NOMO-1 (cell line): ENCODE results near the gene MYOD1.

Source experiments
- DNase-seq, 2 experiments: peaks; one replicate each; lab custom pipeline; 2025; ENCODE audit not compliant: unreplicated experiment in 2 of 2; lab: John Stamatoyannopoulos, UW

Gene MYOD1

DNA sequence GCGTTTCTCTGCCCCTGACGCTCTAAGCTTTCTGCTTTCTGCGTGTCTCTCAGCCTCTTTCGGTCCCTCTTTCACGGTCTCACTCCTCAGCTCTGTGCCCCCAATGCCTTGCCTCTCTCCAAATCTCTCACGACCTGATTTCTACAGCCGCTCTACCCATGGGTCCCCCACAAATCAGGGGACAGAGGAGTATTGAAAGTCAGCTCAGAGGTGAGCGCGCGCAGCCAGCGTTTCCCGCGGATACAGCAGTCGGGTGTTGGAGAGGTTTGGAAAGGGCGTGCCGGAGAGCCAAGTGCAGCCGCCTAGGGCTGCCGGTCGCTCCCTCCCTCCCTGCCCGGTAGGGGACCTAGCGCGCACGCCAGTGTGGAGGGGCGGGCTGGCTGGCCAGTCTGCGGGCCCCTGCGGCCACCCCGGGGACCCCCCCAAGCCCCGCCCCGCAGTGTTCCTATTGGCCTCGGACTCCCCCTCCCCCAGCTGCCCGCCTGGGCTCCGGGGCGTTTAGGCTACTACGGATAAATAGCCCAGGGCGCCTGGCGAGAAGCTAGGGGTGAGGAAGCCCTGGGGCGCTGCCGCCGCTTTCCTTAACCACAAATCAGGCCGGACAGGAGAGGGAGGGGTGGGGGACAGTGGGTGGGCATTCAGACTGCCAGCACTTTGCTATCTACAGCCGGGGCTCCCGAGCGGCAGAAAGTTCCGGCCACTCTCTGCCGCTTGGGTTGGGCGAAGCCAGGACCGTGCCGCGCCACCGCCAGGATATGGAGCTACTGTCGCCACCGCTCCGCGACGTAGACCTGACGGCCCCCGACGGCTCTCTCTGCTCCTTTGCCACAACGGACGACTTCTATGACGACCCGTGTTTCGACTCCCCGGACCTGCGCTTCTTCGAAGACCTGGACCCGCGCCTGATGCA lies at the start of gene MYOD1:
TSS of gene MYOD1 (plus strand) at position 544 of the 910 bp plus-strand sequence. CDS start at position 756, 212 bp downstream.
- no peak for DNase-seq

DNA sequence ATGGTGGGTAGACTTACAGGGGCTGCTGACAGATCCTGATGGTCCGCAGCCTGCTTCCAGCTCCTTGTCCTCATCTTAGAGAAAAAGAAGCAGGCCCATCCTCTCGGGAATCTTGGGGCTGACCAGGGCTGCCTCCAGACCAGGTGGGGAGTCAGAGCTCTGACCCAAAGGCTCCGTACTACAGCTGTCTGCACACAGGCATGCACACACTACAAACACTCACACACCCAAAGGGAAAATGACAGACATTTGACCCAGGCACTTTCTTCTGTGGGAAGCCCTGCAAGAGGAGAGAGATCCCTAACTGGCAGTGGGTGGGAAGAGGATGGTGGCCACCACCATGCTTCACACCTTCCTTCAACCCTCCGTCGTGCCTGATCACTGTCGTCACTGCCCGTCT lies 46.9 kb upstream of the MYOD1 start:
- DNase-seq: no peak

DNA sequence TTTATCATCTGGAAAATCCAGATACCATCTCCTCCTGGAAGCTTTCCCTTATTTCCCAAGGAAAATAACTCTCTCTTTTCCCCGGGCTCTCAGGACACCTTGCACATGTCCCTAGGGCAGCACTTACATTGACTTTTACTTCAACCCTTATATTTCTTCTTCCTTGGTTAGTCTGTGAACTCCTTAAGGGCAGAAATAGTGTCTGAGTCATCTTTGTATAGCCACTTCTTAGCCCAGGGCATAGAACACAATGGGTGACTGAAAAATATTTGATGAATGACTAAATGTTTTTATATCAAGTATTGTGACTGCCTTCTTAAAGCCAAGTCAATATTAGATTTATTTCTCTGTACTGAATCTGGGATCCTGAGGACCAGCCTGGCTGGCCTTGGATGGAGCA lies 45.4 kb upstream of the MYOD1 start:
- no peak for DNase-seq

DNA sequence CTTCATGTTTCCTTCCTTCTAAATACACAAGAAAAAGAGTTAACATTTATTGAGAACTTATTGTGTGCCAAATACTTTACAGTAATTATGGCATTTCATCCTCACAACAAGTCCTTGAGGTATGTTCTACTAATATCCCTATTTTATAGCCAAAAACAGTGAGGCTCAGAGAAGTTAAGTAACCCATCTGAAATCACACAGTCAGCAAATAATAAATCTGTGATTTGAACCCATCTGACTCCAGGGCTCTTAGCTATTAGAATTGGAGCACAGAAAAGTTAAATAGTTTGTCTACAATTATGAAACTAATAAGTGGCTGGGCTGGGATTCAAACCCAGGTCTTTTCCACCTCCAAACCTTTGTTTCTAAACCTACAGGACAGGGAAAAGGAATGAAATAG lies 36.5 kb upstream of the MYOD1 start:
- no peak for DNase-seq

DNA sequence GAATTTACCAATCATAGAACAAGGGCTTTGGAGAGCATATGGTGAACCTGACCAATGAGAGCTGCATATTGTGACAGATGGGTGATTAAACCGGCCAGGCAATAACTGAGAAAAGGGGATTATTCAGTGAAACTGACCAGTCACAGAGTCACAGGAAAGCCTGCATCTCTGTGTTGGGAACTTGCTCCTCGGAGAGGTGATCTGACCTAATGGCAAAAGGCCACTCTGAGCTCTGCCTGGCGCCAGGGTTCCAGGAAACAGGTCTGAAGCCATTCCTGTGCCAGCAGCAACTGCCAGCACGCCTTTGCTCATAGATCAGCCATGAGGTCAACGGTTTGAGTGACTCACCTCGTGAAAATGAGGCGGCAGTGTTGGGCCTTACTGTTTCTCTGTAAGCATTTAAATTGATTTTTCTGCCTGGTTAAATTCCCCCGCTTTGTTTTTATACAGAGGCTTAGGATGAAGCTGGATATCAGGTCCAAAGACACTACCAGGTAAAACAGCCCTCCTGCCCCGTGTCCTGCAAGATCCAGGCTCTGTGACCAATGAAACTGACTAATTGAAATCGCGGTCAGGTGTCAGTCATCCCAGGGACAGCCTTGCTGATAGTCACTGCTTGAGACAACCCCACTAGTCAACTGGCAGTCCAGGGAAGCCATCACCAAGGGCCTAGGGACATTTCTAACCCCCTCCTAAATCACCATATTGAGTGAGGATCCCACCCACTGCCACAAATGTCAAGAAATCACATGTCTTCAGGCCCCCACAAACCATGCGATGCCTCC lies 35.8 kb upstream of the MYOD1 start:
- DNase-seq: no peak

DNA sequence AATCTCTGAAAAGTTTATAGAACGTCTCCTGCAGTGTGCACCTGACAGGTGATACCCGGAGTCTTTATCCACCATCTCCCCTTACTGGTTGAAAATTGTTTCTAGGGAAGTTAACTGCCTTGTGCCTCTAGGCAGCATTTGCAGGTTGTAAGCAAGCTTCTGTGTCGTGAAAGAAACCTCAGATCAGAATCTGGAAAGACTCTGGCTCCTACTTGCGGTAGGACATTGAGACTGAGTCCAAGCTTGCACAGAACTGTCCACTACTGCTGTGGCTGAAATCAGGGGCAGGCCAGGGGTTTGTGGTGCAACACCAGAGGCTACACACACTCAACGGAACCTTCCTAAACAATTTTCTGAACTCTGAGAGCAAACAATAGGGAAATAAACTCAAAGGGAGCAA lies 34.8 kb upstream of the MYOD1 start:
- DNase-seq: no peak

DNA sequence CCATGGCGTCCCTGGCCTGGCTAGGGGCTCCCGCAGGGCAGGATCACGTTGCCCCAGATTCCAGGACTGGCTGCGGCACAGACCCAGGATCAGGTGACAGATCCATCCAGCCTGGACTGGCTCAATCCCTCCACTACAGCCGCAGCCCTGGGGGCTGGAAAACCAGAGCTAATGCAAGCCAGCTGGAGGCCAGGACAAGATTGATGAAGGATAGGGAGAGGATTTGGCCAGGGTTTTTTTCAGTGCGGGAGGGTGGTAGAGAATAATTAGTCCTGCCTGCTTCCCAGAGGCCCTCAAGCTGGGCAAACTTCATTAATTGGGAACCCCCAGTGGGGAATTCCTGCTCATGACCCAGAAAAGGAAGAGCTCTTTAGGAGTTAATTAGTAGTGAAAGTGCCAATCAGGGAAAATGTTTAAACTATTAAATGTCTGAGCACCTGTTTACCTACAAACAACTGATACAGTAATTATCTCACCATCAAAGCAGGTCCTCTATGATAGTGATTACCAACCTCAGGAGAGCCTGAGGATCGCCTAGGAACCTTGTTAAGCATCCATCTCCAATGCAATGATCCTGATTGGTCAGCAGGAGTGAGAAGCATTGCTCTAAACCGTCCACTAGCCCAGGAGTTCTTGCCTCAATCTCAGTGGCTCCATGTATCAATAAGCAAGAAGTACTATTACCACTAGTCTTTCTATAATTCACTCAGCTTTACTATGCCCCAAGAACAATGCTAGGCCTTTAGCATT lies 33.0 kb upstream of the MYOD1 start:
- DNase-seq: no peak

DNA sequence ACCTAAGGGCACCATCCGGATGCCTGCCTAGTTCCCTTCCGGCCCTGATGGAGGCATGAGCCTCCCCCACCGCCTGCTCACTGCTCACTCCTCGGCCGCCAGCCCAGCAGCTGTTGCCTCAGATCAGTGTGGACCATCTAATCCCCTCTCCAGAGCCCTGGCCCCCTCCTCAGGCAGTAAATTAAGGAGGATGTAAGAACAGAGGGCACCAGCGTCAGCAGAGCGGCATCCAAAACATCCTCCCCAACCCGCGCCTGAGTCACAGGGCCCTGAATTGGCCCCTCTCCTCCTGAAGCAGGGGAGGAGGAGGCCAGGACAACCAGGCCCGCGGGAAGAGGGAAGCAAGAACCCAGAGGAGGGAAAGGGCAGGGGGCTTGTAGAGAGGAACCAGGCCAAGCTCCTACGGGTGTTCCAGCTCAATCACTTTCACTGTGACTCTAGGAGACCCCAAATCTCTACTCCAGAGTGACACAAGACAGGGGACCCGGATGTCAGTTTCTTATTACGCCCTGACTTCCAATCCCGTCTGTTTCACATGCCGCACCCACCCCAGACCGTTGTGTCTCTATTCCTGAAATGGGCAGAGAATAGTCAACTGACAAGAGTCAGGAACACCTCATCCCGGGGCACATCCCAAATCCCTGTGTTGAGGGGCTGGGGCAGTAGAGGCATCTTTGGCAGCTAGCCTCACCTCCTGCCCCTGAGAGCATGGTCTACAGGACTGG lies 31.3 kb upstream of the MYOD1 start:
- DNase-seq: no peak

DNA sequence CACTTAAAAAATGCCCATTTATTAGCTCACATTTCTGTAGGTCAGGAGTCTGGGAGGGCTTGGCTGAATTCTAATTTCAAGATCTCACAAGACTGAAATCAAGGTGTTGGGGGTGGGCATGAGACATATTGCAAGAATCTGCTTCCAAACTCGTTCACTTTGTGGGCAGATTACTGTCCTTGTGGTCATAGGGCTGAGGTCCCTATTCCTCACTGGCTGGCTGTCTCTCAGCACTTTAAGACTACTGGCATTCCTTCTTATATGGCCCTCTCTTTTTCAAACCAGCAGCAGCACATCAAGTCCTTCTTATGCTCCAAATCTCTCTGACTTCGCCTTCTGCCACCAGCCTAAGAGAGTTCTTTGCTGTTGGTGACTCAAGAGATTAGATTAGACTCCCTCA lies 27.8 kb upstream of the MYOD1 start:
- no peak for DNase-seq

DNA sequence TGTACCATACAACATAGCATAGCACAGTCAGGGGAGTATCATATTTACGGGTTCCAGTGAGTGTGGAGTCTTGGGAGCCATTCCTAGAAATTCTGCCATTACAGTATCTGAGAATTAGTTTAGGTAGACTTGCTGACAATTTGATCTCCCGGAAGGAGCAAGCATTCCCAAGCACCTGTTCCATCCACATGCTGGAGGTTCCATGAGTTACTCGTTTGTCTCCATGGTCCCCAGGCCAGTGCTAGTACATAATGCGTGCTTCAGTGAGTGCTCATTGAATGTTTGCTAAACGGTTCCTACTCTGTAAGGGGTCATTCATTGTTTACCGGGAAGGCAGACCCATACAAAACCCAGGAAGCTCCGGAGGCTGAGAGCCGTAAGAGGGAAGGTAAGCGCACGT lies 27.4 kb upstream of the MYOD1 start:
- no peak for DNase-seq

DNA sequence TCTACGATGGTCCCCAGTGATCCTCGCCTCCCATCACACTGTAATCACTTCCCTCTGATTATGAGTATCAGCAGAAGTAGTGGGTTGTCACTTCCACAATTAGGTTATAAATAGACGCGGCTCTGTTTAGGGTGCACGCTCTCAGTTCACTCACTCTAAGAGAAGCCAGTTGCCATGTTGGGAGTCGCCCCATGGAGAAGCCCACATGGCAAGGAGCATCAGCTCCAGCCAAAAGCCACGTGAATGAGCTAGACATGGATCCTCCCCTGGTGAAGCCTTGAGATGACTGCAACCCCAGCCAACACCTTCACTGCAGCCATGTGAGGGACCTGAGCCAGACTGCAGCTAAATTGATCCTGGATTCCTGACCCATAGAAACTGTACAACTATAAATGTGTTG lies 26.4 kb upstream of the MYOD1 start:
- no peak for DNase-seq

DNA sequence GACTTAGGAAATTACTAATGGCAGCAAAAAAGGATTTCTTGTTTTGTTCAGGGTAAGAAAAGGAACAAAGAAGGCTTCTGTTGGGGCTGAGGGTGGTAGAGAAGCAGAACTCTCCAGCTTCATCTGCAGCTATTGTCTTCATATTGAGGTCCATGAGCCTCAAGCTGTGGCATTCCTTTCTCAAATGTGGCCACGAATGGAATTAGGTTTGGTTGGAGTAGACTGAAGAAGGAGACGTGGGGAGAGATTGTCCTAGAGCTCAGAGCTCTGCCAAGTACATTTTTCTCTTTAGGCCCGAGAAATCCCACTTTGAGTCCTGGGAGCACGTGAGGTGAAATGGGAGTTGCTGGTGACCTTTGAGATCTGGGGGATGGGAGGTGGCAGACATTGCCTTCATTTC lies 25.8 kb upstream of the MYOD1 start:
- no peak for DNase-seq

DNA sequence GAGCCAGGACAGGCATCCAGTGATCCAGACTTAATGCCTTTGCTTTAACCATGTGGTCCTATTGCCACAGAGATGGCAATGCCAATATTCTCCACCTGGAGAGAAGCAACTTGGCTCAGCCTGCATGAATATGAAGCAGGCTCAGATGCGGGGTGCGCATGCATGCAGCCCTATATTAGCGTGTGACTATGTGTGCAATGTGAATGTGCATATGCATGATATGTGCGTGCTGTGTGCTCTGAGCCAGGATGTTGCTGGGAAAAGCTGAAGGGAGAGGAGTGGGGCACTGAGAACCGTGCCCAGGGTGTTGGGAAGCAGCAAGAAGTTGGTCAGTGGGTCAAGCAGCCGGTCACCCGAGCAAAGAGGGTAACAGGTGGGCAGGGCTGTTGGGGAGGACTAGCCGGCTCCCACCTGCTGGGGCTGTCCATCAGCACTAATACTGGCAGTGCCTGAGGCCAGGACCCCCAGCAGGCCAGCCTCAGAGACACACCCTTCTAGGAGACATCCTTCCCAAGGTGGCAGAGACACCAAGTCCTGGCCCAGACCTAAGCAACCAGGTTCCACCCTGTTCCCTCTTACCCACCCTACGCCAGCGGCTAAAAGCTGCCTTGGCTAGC lies 24.8 kb upstream of the MYOD1 start:
- DNase-seq: no peak

DNA sequence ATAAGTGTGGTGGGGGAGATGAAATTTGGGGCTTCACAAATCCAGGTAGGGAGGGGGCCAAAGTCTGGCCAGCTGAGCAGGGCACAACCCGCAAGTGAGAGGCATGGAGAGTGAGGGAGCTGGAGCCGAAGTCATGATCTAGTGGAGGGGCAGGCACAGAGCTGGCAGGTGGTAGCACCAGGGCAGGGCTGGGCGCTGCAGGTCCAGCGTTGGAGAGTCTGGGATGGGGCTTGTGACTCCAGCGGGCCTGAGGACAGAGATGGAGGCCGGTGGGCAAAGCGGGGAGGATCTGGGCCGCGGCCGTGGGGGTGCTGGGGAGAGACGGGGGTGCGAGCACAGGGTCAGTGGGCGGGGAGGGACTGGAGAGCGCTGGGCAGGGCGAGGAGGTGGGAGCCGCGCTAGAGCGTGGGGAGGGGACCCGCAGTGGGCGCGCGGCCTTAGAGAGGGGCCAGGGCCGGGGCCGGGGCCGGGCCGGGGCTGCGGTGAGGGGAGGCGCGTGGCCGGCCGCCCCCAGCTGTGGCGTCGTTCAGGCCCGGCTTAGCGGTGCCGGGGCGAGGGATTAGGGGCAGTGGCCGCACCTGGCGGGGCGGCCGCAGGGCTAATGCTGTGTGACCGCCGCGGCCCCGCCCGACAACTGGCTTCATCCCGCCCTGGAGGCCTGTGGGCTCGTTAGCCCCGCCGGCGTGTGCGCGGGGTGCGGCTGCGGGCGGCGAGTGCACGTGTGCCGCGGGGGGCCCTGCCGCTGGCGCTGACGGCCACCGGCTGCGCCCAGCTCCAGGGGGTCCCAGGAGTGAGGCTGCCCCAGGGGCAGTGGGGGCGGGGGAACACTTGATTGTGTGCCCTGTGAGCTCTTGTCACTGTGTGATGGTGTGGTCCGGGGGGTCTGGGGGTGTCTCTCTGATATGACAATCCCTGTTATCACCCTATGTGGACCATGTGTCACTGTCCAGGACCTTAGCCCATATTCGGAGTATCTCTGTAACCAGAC lies 23.6 kb upstream of the MYOD1 start:
- DNase-seq: no peak

DNA sequence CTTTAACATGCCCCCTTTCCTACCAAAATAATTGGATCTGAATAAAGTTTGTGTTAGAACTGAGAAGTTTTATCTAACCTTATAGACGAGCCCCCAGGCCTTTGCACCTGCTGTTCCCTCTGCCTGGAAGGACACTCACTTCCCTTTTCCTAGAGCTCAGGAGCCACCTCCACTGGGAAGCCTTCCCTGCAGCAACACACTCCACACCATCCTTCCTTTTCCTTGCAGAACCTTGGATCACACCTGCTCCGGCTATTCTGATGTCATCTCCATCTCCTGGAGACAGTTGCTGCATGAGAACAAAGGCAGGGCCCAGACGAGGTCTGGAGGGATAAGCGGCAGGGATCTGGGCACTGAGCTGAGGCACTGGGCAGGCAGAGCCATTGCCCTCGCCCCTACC lies 22.6 kb upstream of the MYOD1 start:
- no peak for DNase-seq

DNA sequence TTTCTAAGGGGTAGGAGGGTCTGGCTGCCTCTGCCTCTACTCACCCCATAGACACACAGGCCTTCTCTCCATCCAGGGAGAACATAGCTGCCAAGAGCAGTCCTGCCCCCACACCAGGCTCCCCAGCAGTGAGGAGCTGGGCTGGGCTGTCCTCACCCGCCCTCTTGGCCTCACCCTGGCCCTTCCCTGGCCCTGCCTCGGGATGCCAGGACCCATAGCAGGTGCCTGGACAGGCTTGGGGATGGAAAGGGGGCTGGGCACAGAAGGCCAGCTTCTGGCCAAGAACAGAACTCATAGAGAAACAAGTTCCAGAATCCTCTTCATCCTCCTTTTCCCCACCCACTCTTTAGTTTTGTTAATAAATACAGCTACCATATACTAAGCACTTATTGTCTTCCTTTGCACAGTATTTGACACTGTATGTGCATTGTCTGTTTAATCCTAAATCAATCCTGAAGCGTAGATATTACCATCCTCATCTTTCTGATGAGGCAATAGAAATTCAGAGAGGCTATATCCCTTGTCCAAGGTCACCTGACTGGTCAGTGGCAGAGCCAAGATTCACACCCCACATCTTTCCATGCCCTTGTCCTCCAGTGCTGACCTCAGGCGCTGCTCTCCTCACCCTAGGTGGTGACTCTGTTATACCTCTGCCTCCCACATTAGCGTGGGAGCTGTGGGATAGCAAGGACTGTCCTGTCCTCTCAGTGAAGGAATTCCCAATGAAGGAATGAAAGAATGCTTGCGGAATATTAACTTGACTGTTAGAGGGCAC lies 22.0 kb upstream of the MYOD1 start:
- DNase-seq: no peak

DNA sequence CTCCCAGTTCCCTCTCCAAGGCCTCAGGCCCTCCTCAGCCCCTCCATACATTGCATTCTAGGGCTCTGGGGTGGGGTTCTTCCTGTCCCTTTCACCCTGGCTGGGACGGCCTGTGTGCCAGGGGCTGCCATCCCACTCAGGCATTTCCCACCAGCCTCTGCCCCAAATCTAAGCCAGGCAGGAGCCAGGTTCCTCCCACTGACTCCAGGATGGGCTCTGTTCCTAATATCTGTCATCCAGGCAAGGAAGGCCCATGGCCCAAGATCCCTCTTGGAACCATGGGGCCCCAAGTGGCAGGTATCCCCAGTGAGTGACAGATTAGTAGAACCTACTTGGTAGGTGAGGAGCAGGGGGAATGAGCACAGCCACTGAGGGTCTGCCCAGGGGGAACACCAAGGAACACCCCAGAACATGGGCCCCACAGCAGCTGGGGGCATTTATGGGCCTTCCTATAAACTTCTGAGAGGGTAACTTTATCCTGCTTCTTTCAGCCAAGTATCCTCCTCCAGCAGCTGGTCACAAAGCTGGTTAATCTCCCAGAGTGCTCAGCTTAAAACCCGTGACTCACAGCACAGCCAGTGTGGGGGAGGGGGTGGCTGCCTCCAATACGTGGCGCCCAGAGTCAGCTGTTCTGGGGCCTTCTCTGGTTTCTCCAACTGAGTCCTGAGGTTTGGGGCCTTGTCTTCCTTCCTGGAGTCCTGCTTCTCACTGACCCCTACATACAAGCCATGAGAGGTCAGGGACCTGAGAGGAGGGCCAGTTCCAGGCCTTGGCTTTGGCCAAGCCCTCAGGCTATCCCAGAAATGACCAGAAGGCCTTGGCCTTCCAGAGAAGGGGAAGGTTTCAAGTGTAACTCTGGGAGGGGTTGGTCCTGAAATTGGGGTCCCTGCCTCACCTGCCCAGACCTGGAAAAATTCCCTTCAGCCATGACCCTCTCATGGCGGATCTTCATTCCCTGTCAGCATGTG lies 19.9 kb upstream of the MYOD1 start:
- no peak for DNase-seq
